Choroid plexus epithelial cell (primary cell): ENCODE results near the gene OR5C1.
A peak's percentile ranks its signal among the peaks of the same experiment; 100 is the strongest.
"Not testable (repeated sequence)": the region's sequence is repeated elsewhere in the genome, so short reads cannot be mapped to it uniquely, and the experiment has no call there.

Experiments used
- DNase-seq: peaks from one replicate; pipeline ENCODE4 v3.0.0-alpha.2; 2010; ENCODE audit warnings: low read depth
- H3K4me3 ChIP-seq: 2 replicates; pipeline ENCODE4 v1.5.1; 2011; ENCODE audit warnings: low read depth, mild to moderate bottlenecking, control low read depth, low read length, moderate library complexity
- CTCF ChIP-seq: conservative IDR thresholded peaks from 2 replicates; pipeline ENCODE4 v1.5.1; 2011; ENCODE audit warnings: low read depth, mild to moderate bottlenecking, control low read depth, inconsistent platforms, low read length, moderate library complexity

The OR5C1 gene

GRCh38 chr9:122820490-122820845, 31.7 kb downstream of the OR5C1 start:
- TF ChIP-seq CTCF: no peak
- DNase-seq: no peak
- H3K4me3 ChIP-seq: no peak overlapping the region

GRCh38 chr9:122821278-122821943, 32.7 kb downstream of the OR5C1 start:
- DNase-seq: peak; percentile 90
- H3K4me3 ChIP-seq: no peak overlapping the region
- no peak for TF ChIP-seq CTCF

- H3K4me3 ChIP-seq: no peak overlapping the region
- TF ChIP-seq CTCF: no peak
- no peak for DNase-seq
These were observed 33.3 kb downstream of the OR5C1 start for GRCh38 chr9:122822056-122822455.

- TF ChIP-seq CTCF: no peak
- H3K4me3 ChIP-seq: no peak overlapping the region
- DNase-seq: no peak
These were observed 34.2 kb downstream of the OR5C1 start for GRCh38 chr9:122822938-122823337.

GRCh38 chr9:122827761-122828093, 39.0 kb downstream of the OR5C1 start:
- TF ChIP-seq CTCF: peak; percentile 12
- H3K4me3 ChIP-seq: peak overlapping the region; percentile 99
- DNase-seq: peak; percentile 68

GRCh38 chr9:122828965-122829284, 40.2 kb downstream of the OR5C1 start:
- DNase-seq: not testable (repeated sequence)

GRCh38 chr9:122832194-122832593, 43.5 kb downstream of the OR5C1 start:
- DNase-seq: no peak
- no peak overlapping the region for H3K4me3 ChIP-seq
- no peak for TF ChIP-seq CTCF

More at GRCh38 chr9:122828965-122829284, 40.2 kb downstream of the OR5C1 start:
- peak overlapping the region; percentile 99 for H3K4me3 ChIP-seq

- no peak overlapping the region for H3K4me3 ChIP-seq
- no peak for DNase-seq
- peak; percentile 12 for TF ChIP-seq CTCF
These were observed 46.6 kb downstream of the OR5C1 start for GRCh38 chr9:122835313-122835731.
